OCI-LY1 (cell line): Measurements from ENCODE around the gene IFIT3.

Experiments
- H2AFZ ChIP-seq: fragments of 200-600 bp; sonication (generic), shearing (Covaris generic); 2 replicates; pipeline ENCODE4 v1.6.0; 2014; ENCODE audit warnings: antibody characterized with exemption, mild to moderate bottlenecking, low read length
- H3F3A ChIP-seq: fragments of 200-600 bp; sonication (generic), shearing (Covaris generic); 2 replicates; pipeline ENCODE4 v1.6.0; 2014; ENCODE audit warnings: mild to moderate bottlenecking, antibody characterized with exemption, low read length, moderate library complexity; ENCODE audit not compliant: insufficient read depth
- H3K27ac ChIP-seq: fragments of 200-600 bp; sonication (generic); 2 replicates; pipeline ENCODE4 v1.5.1; 2014; ENCODE audit warnings: low read length, mixed run types, mild to moderate bottlenecking, low read depth; ENCODE audit not compliant: poor library complexity, severe bottlenecking
- H3K27me3 ChIP-seq: fragments of 200-600 bp; sonication (generic); 2 replicates; pipeline ENCODE4 v1.6.0; 2014; ENCODE audit warnings: antibody characterized with exemption, mild to moderate bottlenecking, low read length, moderate library complexity; ENCODE audit not compliant: insufficient read depth
- H3K36me3 ChIP-seq: fragments of 200-600 bp; sonication (generic); 2 replicates; pipeline ENCODE4 v1.6.1; 2014; ENCODE audit warnings: mild to moderate bottlenecking, antibody characterized with exemption, low read length, moderate library complexity, mixed read lengths; ENCODE audit not compliant: insufficient read depth
- H3K4me1 ChIP-seq: fragments of 200-600 bp; sonication (generic); 2 replicates; pipeline ENCODE4 v1.5.1; 2014; ENCODE audit warnings: mild to moderate bottlenecking, low read length, moderate library complexity; ENCODE audit not compliant: insufficient read depth, severe bottlenecking
- H3K4me2 ChIP-seq: fragments of 200-600 bp; sonication (generic), shearing (Covaris generic); 2 replicates; pipeline ENCODE4 v1.6.1; 2014; ENCODE audit warnings: low read length
- H3K4me3 ChIP-seq: fragments of 200-600 bp; sonication (generic); 2 replicates; pipeline ENCODE4 v1.5.1; 2014; ENCODE audit warnings: low read length, low read depth, mild to moderate bottlenecking, mixed read lengths; ENCODE audit not compliant: poor library complexity, severe bottlenecking
- H3K79me2 ChIP-seq: fragments of 200-600 bp; shearing (Covaris generic); 2 replicates; pipeline ENCODE4 v1.6.1; 2016; ENCODE audit warnings: mixed run types, low read length, mixed read lengths; ENCODE audit not compliant: insufficient read depth
- H3K9ac ChIP-seq: fragments of 200-600 bp; sonication (generic), shearing (Covaris generic); 2 replicates; pipeline ENCODE4 v1.6.1; 2014; ENCODE audit warnings: mild to moderate bottlenecking, low read length, mixed read lengths
- H3K9me2 ChIP-seq: fragments of 200-600 bp; sonication (generic), shearing (Covaris generic); 2 replicates; pipeline ENCODE4 v1.6.1; 2014; ENCODE audit warnings: low read depth, mild to moderate bottlenecking, low read length, mixed read lengths
- H3K9me3 ChIP-seq: fragments of 200-600 bp; shearing (Covaris generic); 2 replicates; pipeline ENCODE4 v1.6.1; 2014; ENCODE audit warnings: low read length, mixed read lengths
- H4K20me1 ChIP-seq: fragments of 200-600 bp; sonication (generic), shearing (Covaris generic); 2 replicates; pipeline ENCODE4 v1.6.0; 2016; ENCODE audit warnings: mild to moderate bottlenecking, low read length; ENCODE audit not compliant: insufficient read depth
- CTCF ChIP-seq: fragments of 200-600 bp; sonication (generic), shearing (Covaris generic); IDR thresholded peaks from 2 replicates; pipeline ENCODE4 v1.5.1; 2017; ENCODE audit warnings: mild to moderate bottlenecking, antibody characterized with exemption, low read length, moderate library complexity, mixed read lengths
- EZH2 ChIP-seq: fragments of 200-600 bp; sonication (generic), shearing (Covaris generic); IDR thresholded peaks from 2 replicates; pipeline ENCODE4 v1.8.0; 2017; ENCODE audit warnings: borderline replicate concordance, mixed run types, mild to moderate bottlenecking, antibody characterized with exemption, low read length, moderate library complexity, mixed read lengths

Gene IFIT3

GRCh38 chr10:89367529-89367928 is 39.7 kb downstream of the IFIT3 start:
- H2AFZ ChIP-seq: no peak overlapping the region
- no peaks in the 10 kb centered on the region for H3K9me2 ChIP-seq
- H3K4me1 ChIP-seq: no peaks in the 10 kb centered on the region
- H3K79me2 ChIP-seq: no peaks in the 10 kb centered on the region
- no peak overlapping the region for H3K27ac ChIP-seq
- no peaks in the 10 kb centered on the region for H4K20me1 ChIP-seq
- no peak overlapping the region for H3K4me2 ChIP-seq
- no peak overlapping the region for H3K4me3 ChIP-seq
- H3F3A ChIP-seq: no peaks in the 10 kb centered on the region
- no peaks in the 10 kb centered on the region for H3K36me3 ChIP-seq
- H3K9ac ChIP-seq: no peak overlapping the region
- H3K27me3 ChIP-seq: no peaks in the 10 kb centered on the region
- no peaks in the 10 kb centered on the region for H3K9me3 ChIP-seq
- TF ChIP-seq EZH2: no peak
- TF ChIP-seq CTCF: no peak

- Histone ChIP-seq H3K9ac (no peak overlapping the region), H3K4me2 (no peak overlapping the region)
Measured at GRCh38 chr10:89368129-89368528, 40.3 kb downstream of the IFIT3 start.

GRCh38 chr10:89369156-89370105 is 41.6 kb downstream of the IFIT3 start:
- no peak overlapping the region for H3K4me3 ChIP-seq
- no peak overlapping the region for H3K27ac ChIP-seq
- H3K9me3 ChIP-seq: no peaks in the 10 kb centered on the region
- no peaks in the 10 kb centered on the region for H3K36me3 ChIP-seq
- H3K79me2 ChIP-seq: no peaks in the 10 kb centered on the region
- no peak overlapping the region for H3K9ac ChIP-seq
- no peaks in the 10 kb centered on the region for H3F3A ChIP-seq
- H4K20me1 ChIP-seq: no peaks in the 10 kb centered on the region
- H3K9me2 ChIP-seq: no peaks in the 10 kb centered on the region
- no peak overlapping the region for H2AFZ ChIP-seq
- no peaks in the 10 kb centered on the region for H3K27me3 ChIP-seq
- TF ChIP-seq EZH2: no peak
- TF ChIP-seq CTCF: peak; percentile 46; the same call in 1 of the 2 replicates
- H3K4me1 ChIP-seq: no peaks in the 10 kb centered on the region
- H3K4me2 ChIP-seq: no peak overlapping the region

More at GRCh38 chr10:89368129-89368528, 40.3 kb downstream of the IFIT3 start:
- H3K9me2 ChIP-seq: no peaks in the 10 kb centered on the region
- H3K36me3 ChIP-seq: no peaks in the 10 kb centered on the region
- no peaks in the 10 kb centered on the region for H3K9me3 ChIP-seq
- no peaks in the 10 kb centered on the region for H4K20me1 ChIP-seq
- no peak overlapping the region for H3K27ac ChIP-seq
- H2AFZ ChIP-seq: no peak overlapping the region
- no peaks in the 10 kb centered on the region for H3K79me2 ChIP-seq
- H3K4me3 ChIP-seq: no peak overlapping the region
- no peaks in the 10 kb centered on the region for H3K4me1 ChIP-seq
- H3F3A ChIP-seq: no peaks in the 10 kb centered on the region
- no peaks in the 10 kb centered on the region for H3K27me3 ChIP-seq
- TF ChIP-seq EZH2 (no peak), CTCF (no peak)
